GM21381 (cell line): ENCODE data around the gene FUT7.
A peak's percentile ranks its signal among the peaks of the same experiment; 100 is the strongest.
"Not testable (repeated sequence)": the region's sequence is repeated elsewhere in the genome, so short reads cannot be mapped to it uniquely, and the experiment has no call there.

Experiments used
- ATAC-seq: cut with Tn5 transposase; IDR thresholded peaks from one replicate; pipeline ENCODE4 v1.9.1; 2021; ENCODE audit warnings: mild to moderate bottlenecking, moderate library complexity; ENCODE audit not compliant: unreplicated experiment

FUT7 gene

DNA sequence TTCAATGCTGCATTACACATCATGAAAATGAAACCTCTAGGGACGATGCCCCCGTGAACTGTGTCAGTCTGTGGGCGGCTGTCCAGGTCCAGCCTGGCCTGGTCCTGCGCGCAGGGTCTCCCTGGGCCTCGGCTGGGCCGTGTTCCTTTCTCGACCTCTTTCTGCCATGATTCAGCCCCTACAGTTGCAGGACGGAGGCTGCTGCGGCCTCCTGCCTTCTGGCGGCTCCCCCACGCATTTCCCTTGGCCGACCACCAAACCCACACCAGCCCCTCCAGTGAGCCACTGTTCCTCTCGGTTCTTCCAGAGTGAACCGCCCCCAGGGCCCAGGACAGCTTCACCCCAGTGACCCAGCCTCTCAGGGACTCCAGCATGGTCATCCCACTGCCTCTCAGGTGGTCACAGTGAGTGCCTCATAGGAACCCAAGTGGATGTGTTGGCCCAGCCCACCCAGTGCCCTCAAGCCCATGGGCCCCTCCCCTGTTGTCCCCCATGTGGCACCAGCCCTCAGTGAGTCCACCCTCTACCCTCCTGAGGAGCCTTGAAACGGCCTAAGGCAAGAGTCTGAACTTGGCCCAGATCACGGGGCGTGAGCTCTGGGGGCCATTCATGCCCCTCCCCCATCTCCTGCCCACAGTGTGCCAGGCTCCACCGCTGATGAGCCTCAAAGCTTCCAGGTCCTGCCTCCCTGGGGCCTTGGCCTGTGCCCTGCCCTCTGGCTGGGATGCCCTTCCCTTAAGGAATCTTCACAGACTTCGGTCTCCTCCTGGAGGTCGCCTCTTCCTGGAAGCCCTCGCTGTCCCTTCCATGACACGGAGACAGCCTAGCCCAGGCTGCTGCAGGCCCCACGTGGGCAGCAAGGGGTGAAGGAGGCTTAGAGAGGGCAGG lies 25.5 kb downstream of the FUT7 start:
- no peak for ATAC-seq

DNA sequence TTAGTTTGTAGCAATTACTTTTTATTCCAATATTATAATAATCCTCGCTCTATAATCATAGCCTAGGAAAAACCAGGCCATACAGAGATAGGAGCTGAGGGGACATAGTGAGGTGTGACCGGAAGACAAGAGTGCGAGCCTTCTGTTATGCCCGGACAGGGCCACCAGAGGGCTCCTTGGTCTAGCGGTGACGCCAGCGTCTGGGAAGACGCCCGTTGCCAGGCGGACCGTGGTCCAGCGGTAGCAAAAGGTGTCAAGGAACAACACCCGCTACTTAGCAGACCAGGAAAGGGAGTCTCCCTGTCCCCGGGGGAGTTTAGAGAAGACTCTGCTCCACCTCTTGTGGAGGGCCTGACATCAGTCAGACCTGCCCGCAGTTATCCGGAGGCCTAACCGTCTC lies 27.6 kb downstream of the FUT7 start:
- not testable (repeated sequence) for ATAC-seq

DNA sequence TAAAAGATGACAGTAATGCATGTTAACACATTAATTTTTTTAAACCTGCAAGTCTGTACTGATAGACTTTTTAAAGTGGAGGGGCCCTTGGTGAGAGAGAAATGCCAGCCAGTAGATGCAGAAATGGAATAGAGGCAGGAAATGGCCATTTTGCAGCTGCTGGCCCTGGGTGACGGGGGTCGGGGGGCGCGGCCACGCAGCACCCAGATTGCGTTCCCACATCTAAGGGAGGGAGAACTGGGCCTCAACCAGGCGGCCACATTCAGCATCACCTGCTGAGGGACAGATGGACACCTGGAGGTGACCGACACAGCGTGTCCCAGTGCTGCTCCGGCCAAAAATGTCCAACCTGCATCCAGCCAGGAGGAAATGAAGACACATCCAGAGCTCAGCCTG lies 29.2 kb downstream of the FUT7 start:
- ATAC-seq = no peak

DNA sequence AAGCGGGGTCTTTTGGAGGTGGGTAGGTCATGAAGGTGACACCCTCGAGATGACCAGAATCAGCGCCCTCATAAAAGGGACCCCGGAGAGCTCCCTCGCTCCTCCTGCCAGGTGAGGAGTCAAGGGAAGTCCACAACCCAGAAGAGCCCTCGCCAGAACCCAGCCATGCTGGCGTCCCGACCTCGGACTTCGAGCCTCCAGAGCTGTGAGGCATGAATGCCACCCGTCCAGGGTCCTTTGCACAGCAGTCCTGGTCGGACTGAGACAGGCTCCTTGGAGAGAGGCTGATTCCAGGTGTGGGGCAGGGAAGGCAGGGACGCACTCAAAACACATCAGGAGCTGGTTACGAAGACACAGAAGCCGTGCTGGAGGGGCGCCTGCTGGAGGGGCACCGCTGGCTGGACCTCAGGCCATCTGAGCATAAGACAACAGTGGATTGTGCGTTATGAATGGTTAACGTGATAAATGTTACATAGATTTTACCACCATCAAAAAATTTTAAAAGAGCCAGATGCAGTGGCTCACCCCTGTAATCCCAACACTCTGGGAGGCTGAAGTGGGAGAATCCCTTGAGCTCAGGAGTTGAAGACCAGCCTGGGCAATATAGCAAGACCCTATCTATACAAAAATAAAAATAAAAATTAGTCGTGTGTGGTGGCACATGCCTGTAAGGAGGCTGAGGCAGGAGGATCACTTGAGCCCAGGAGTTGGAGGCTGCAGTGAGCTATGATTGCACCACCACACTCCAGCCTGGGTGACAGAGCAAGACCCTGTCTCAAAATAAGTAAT lies 29.8 kb downstream of the FUT7 start:
- ATAC-seq = no peak

DNA sequence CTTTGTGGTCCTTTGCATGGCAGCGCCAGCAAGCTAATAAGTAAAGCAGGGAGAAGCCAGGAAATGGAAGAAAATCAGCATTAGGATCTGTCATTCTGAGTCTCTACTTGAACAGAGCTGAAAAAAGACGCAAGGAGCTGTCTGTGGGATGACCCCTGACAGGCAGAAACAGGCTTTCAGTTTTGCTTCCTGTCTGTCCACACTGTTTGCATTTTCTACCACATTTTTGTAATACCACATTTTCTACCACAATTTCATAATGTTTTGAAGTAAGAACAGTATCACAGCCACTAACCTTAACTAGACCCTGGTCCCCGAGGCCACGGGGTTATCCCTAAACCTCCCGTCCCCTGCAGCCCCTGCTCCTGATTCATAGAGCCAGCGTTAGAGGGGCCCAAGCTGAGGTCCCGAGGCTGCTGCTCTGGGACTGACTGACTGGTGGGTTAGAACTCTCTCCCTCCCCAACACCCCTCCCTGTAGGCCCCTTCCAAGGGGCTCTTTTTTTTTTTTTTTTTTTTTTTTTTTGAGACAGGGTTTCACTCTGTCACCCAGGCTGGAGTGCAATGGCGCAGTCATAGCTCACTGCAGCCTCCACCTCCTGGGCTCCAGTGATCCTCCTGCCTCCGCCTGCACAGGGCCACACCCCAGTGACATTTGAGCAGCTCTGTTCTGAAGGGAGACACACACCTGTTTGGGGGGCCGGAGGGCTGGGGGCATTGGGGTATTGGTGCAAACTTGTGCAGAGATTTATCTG lies 31.5 kb downstream of the FUT7 start:
- ATAC-seq = peak; percentile 81

DNA sequence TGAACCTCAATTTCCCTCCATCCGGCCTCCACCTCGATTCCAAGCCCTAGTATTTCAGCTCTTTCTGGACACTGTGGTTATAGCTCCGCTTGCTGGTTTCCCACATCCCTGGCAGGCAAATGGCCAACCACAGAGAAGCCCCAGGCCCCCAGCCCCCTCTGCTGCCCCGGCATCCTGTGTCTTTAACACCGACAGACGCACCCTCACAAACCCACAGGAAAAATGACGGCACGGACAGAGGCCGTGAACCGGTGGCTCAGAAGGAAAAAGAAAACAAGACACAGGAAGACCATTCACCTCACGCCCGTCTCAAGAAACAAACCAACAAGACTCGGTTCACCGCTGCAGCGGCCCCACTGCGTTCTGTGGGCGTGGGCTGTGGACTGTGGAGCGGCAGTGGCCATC lies 34.1 kb downstream of the FUT7 start:
- ATAC-seq = no peak

DNA sequence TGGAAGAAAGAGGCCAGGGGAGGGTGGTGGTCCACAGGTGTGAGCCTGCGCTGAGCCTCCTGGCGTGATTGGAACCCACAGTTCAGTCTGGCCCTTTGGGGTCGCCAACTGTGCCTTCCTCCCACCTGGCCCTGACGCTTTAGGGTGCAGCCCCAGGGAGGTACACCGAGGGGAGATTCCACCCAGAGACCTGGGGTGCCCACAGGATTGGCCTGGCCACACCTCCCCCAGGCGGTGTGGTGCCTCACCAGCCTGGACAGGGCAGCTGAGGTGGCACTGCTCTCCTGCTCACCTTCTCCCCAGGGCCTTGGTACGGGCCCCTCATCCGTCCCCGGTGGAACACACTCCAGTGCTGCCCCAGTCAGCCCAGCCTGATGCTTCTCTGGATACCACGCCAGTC lies 34.5 kb downstream of the FUT7 start:
- ATAC-seq = no peak

DNA sequence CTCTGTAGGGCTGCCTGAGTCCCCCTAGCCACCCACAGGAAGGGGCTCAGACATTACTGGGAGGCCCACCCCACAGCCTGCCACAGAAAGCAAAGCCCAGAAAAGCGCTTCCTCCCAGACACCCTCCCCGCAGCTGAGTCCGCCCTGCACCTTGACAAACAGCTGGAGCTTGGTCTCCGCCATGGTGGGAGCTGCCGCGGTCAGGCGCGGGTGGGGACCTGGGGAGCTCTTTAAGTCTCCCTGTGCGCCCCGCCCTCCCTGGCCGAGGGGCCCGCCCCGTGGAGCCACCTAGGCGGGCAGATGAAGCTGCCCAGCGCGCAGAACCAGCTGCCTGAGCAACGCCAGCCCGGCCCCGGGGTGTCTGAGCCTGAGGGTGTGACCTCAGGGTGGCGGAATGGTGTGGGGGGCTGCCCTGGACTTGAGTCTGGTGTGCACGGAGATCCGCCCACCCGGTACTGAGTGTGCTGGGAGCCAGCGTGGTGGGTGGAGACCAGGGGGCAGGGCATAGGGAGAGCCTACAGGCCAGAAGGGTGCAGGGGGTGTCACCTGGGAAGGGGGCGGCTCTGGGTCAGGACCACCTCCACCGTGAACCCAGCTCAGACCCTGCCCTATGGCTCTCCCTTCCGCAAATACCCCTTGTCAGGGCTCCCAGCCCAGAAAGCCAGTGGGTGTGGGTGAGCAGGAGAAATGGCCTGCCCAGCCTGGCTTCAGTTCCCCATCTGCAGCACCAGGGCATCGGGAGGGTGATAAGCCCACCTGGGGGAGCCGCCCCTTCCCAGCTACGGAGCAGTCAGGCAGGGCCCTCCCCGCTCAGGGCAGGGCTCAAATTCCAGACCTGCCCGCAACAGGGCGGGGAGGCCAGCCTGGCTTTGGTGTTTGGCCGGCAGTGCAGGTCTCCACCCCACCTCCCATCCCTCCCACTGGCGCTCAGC lies 35.3 kb downstream of the FUT7 start, which contains the start of gene CLIC3:
TSS of gene CLIC3 (minus strand) at position 208 of the 932 bp plus-strand sequence. CDS start at position 183, 25 bp downstream.
- no peak for ATAC-seq

DNA sequence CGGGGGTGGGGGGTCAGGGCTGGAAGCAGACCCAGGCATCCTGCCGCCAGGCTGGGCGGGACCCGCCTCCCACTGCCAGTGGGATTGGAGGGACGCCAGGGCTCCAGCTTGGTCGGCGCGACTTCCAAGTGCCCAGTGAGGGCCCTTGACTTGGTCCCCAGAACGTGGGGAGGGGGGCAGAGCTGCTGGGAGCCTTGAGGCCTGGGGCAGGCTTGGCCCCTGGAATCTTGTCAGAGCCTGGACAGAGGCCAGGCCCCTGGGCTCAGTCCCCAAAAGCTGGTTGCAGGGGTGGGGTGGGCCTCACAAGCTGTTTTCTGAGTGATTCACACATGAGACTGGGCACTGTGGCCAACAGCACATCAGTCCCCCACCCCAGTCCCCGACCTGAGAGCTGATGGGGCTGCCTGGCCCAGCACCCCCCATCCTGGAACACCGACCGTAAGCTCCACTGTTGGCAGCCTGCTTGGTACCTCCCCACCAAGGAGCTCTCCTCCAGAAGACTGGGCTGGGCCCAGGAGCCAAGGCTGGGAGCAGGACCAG lies 36.0 kb downstream of the FUT7 start:
- no peak for ATAC-seq

DNA sequence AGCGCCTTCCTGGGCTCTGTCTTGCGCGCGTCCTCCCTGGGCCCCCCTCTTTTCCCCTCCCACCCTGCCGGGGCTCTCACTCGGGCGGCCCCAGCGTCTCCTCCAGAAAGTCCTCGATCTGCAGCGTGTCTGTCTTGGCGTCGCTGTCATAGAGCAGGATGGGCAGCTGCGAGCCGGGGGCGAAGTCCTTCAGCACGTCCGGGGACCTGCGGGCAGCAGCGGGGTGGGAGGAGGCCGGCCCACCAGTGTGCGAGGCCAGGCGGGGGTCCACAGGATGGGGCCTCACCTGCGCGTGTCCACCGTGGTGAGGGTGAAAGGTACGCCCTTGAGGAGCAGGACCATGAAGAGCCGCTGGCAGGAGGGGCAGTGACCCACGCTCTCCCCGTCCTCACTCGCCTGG lies 36.5 kb downstream of the FUT7 start:
- ATAC-seq = no peak

DNA sequence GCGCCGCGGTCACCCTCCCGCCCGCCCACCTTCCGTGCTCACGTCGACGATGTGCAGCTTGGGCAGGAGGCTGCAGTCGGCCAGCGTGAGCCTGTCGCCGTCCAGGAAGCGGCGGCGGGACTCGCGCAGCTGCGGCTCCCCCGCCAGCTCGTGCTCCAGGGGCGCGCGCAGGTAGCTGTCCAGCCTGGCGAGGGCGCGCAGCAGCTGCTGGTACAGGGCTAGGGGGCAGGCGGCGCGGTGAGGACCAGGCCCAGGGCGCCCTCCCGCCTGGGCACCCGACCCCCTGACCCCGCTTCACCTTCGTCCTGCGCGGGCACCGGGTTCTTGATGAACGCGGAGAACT lies 37.0 kb downstream of the FUT7 start:
- ATAC-seq = no peak

DNA sequence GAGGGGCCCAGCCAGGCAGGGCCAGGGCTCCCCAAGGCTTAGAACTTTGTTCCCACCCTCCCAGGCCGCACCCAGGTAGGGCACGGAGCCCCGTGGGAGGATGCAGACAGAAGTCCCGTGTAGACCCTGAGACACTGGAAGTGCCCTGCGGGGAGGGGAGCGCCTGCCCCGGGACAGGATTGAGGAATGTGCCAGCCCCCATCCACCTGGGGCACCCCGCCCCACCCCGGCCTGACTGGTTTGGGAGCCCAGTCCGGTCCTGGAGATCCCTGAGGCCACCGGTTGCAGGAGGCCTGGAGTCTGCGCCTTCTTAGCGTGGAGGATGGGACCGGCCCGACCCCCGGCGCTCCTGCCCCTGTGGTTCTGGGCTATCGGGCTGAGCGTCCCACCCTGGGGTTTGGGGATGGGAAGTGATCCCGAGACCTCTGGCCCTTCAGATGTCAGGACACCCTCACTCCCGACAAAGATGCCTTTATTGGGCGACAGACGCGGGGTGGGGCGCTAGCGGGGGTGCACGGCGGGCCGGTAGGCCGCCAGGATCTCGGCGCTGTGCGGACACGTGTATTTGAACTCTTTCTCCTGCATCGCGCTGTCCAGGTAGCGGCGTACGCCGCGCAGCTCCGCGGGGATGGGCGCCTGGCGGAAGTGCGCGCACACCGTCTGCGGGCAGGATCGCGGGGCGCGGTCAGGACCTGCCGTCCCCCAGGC lies 37.6 kb downstream of the FUT7 start:
- no peak for ATAC-seq

DNA sequence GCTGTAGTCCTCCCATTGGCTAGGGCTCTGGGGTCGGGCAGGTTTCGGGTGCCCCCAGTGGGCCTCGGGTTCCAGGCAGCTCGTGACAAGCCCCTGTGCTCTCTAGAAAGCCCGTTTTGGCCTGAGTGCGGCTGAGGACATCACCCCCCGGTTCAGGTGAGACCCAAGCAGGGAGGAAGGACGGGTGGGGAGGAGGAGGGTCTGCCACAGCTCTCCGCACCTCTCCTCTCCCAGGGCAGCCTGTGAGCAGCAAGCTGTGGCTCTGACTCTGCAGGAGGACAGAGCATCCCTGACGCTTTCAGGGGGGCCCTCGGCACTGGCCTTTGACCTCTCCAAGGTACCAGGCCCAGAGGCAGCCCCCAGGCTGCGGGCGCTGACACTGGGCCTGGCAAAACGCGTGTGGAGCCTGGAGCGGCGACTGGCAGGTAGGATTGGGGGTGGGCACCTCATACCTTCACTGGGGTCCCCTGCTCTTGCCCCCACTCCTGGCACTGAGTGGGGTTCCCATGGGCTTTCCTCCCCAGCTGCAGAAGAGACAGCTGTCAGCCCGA lies 39.0 kb downstream of the FUT7 start:
- no peak for ATAC-seq

DNA sequence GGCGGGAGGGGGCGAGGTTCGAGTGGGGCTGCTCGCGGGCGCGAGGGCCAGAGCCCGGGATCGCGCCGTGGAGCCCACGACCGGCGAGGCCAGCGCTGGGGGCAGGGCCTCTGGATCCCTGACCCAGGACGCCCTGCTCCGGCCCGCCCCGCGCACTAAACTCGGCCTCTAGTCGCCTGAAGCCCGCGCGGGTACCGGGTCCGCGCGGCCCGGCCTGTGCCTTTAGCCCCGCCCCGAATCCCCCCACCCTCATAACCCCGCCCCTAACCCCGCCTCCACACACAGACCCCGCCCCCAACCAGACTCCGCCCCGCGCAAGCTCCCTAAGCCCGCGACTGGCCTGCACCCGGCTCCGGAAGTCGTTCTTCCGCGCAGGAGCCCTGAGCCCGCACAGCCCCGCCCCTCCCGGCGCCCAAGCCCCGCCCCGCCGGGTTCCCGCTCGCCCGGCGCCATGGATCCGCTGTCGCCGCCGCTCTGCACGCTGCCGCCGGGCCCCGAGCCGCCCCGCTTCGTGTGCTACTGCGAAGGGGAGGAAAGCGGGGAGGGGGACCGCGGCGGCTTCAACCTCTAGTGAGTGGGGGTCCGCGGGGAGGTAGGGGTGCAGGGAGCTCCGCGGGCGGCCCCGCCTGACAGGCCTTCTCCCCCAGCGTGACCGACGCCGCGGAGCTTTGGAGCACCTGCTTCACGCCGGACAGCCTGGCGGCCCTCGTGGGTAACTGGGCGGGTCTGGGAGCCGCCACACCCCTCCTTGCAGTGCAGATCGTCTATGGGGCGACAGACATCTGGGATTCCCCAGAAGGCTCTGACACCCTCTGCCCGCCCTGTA lies 39.7 kb downstream of the FUT7 start, which contains the start of gene PAXX:
TSS of gene PAXX (plus strand) at position 430 of the 826 bp plus-strand sequence. CDS start at position 452, 22 bp downstream.
- ATAC-seq = peak; percentile 78

DNA sequence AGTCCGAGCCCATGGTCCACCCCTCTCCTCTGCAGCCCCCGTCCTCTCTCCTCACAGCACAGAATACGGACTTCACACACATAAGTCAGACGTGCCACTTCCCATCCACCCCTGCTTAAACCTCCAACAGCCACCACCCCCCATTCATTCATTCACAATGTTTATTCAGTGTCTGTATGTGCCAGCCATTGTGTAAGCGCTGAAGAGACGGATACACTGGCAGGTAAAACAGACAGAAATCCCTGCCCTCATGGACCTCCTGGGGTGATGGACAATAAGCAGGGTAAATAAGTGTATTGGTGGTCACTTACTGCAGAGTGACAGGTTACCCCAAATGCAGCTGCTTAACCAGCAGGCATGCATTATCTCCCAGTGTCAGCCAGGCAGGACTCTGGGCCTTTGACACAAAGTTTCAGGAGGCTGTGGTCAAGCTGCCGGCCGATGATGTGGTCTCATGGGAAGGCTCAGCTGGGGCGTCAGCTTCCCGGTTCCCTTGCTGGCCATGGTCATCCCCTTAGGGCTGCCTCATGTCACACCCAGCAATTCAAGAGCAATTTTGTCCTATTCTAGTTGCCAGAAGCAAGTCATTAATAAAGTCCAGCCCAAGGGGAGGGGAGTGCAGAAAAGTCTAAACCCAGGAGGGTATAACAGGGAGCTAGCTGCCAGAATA lies 41.5 kb downstream of the FUT7 start:
- ATAC-seq = no peak

DNA sequence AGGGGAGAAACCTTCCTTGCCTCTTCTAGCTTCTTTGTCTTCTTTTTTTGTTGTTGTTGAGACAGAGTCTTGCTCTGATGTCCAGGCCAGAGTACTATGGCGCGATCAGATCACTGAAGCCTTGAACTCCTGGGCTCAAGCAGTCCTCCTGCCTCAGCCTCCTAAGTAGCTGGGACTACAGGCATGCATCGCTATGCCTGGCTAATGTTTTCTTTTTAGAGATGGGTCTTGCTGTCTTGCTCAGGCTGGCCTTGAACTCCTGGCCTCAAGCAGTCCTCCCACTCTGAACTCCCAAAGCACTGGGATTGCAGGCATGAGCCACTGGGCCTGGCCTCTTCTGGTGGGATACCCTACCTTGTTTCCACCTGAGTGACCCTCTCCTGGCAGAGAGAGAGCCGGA lies 43.0 kb downstream of the FUT7 start:
- no peak for ATAC-seq

DNA sequence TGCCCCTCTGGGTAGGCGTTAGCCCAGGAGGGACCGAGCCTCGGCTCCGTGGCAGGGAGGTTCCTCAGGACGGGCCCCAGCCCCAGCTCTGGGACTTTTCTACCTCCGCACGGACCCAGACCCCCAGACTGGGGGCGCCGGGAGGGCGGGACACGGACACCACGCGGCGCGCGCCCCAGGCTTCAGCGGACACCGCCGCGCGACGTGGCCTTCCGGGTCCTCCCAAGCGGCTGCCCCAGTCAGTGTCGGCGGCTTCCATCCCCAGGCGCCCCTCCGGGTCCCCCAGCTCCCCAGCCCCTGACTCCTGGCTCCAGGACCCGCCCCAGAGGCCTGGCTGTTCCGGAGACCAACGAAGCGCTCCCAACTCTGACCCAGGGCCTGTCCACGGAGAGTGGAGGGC lies 46.0 kb downstream of the FUT7 start:
- no peak for ATAC-seq
